ENCODE results near the gene ERC1.

ERC1 gene

GRCh38 chr12:1256285-1256684 lies 265.3 kb downstream of the ERC1 start:
- Histone ChIP-seq H3K36me3 (ENCODE audit: control insufficient read depth, insufficient read depth, low read length) (no peaks in the 10 kb centered on the region), H3K4me1 (ENCODE audit: control insufficient read depth, insufficient read depth, low read length) (no peaks in the 10 kb centered on the region), H3K27me3 (ENCODE audit: control insufficient read depth, insufficient read depth, low read length) (no peaks in the 10 kb centered on the region), H3K9me3 (ENCODE audit: control insufficient read depth, insufficient read depth, low read length) (no peaks in the 10 kb centered on the region), H3K27ac (ENCODE audit: low read length) (no peak overlapping the region), H3K4me3 (ENCODE audit: low read length) (no peak overlapping the region)
- no peak for DNase-seq (ENCODE audit: low read depth, low spot score)
- no CpG with 5 or more reads among the region's 2 CpGs for WGBS (ENCODE audit: insufficient coverage, insufficient read length)

DNA sequence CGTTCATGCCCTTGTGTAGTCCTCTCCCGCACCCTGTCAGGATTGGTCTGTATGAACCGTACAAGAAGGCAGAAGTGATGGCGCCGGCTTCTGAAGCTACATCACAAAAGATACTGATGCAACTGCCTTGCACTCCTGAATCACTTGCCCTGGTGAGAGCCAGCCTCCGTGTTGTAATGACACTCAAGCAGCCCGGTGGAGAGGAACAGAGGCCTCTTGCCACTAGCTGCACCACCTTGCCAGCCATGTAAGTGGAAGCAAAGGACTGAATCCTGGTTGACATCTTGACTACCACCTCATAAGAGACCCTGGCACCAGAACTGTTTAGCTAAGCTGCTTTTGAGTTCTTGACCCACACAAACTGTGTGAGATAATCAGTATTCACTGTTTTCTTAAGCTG lies 266.0 kb downstream of the ERC1 start:
- no peak for DNase-seq (ENCODE audit: low read depth, low spot score)
- Histone ChIP-seq H3K4me1 (ENCODE audit: control insufficient read depth, insufficient read depth, low read length) (no peaks in the 10 kb centered on the region), H3K4me3 (ENCODE audit: low read length) (no peak overlapping the region), H3K9me3 (ENCODE audit: control insufficient read depth, insufficient read depth, low read length) (no peaks in the 10 kb centered on the region), H3K27ac (ENCODE audit: low read length) (no peak overlapping the region), H3K36me3 (ENCODE audit: control insufficient read depth, insufficient read depth, low read length) (no peaks in the 10 kb centered on the region), H3K27me3 (ENCODE audit: control insufficient read depth, insufficient read depth, low read length) (no peaks in the 10 kb centered on the region)
- no CpG with 5 or more reads among the region's 7 CpGs for WGBS (ENCODE audit: insufficient coverage, insufficient read length)

GRCh38 chr12:1262011-1262410 lies 271.0 kb downstream of the ERC1 start:
- Histone ChIP-seq H3K27ac (ENCODE audit: low read length) (no peak overlapping the region), H3K36me3 (ENCODE audit: control insufficient read depth, insufficient read depth, low read length) (no peaks in the 10 kb centered on the region), H3K9me3 (ENCODE audit: control insufficient read depth, insufficient read depth, low read length) (no peaks in the 10 kb centered on the region), H3K4me1 (ENCODE audit: control insufficient read depth, insufficient read depth, low read length) (no peaks in the 10 kb centered on the region), H3K4me3 (ENCODE audit: low read length) (no peak overlapping the region), H3K27me3 (ENCODE audit: control insufficient read depth, insufficient read depth, low read length) (no peaks in the 10 kb centered on the region)
- no peak for DNase-seq (ENCODE audit: low read depth, low spot score)
- WGBS (ENCODE audit: insufficient coverage, insufficient read length) = no CpG with 5 or more reads among the region's 2 CpGs

- Histone ChIP-seq H3K4me3 (ENCODE audit: low read length) (no peak overlapping the region), H3K36me3 (ENCODE audit: control insufficient read depth, insufficient read depth, low read length) (no peaks in the 10 kb centered on the region), H3K4me1 (ENCODE audit: control insufficient read depth, insufficient read depth, low read length) (no peaks in the 10 kb centered on the region), H3K27me3 (ENCODE audit: control insufficient read depth, insufficient read depth, low read length) (no peaks in the 10 kb centered on the region), H3K9me3 (ENCODE audit: control insufficient read depth, insufficient read depth, low read length) (no peaks in the 10 kb centered on the region), H3K27ac (ENCODE audit: low read length) (no peak overlapping the region)
- no CpG with 5 or more reads among the region's 7 CpGs for WGBS (ENCODE audit: insufficient coverage, insufficient read length)
- DNase-seq (ENCODE audit: low read depth, low spot score) = no peak
Measured at GRCh38 chr12:1267243-1267642, 276.2 kb downstream of the ERC1 start.

- no peak overlapping the region for H3K27ac ChIP-seq (ENCODE audit: low read length)
- H3K4me3 ChIP-seq (ENCODE audit: low read length) = no peak overlapping the region
- no CpG with 5 or more reads among the region's 3 CpGs for WGBS (ENCODE audit: insufficient coverage, insufficient read length)
- H3K27me3 ChIP-seq (ENCODE audit: control insufficient read depth, insufficient read depth, low read length) = no peaks in the 10 kb centered on the region
- H3K36me3 ChIP-seq (ENCODE audit: control insufficient read depth, insufficient read depth, low read length) = no peaks in the 10 kb centered on the region
- no peak for DNase-seq (ENCODE audit: low read depth, low spot score)
- H3K9me3 ChIP-seq (ENCODE audit: control insufficient read depth, insufficient read depth, low read length) = no peaks in the 10 kb centered on the region
- H3K4me1 ChIP-seq (ENCODE audit: control insufficient read depth, insufficient read depth, low read length) = no peaks in the 10 kb centered on the region
Measured at GRCh38 chr12:1272142-1272541, 281.1 kb downstream of the ERC1 start.

- no peaks in the 10 kb centered on the region for H3K9me3 ChIP-seq (ENCODE audit: control insufficient read depth, insufficient read depth, low read length)
- H3K36me3 ChIP-seq (ENCODE audit: control insufficient read depth, insufficient read depth, low read length) = no peaks in the 10 kb centered on the region
- no peak overlapping the region for H3K27ac ChIP-seq (ENCODE audit: low read length)
- H3K4me1 ChIP-seq (ENCODE audit: control insufficient read depth, insufficient read depth, low read length) = no peaks in the 10 kb centered on the region
- H3K27me3 ChIP-seq (ENCODE audit: control insufficient read depth, insufficient read depth, low read length) = no peaks in the 10 kb centered on the region
- no CpG with 5 or more reads among the region's 5 CpGs for WGBS (ENCODE audit: insufficient coverage, insufficient read length)
- DNase-seq (ENCODE audit: low read depth, low spot score) = no peak
- no peak overlapping the region for H3K4me3 ChIP-seq (ENCODE audit: low read length)
Measured at GRCh38 chr12:1273051-1273450, 282.0 kb downstream of the ERC1 start.

DNA sequence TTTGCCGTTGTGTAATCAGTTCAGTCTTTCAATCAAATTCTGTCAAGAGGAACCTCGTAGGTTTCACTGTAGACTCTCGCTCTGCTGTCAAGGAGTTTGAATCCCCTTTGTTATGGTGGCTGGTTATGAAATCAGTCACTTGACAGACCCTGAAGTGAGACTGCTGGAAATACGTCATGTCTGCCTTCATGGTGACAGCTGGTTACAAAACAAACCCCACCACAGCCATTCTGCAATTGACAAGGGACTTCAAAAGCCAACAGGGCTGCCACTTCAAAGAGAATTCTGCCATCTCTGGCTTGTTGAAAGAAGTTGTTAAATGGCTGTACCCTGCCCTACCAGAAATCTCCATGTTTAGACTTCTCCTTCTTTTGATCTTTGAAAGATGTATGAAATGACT lies 286.9 kb downstream of the ERC1 start:
- H3K4me1 ChIP-seq (ENCODE audit: control insufficient read depth, insufficient read depth, low read length) = no peaks in the 10 kb centered on the region
- no peaks in the 10 kb centered on the region for H3K36me3 ChIP-seq (ENCODE audit: control insufficient read depth, insufficient read depth, low read length)
- no peak overlapping the region for H3K27ac ChIP-seq (ENCODE audit: low read length)
- no peaks in the 10 kb centered on the region for H3K27me3 ChIP-seq (ENCODE audit: control insufficient read depth, insufficient read depth, low read length)
- no CpG with 5 or more reads among the region's 4 CpGs for WGBS (ENCODE audit: insufficient coverage, insufficient read length)
- H3K9me3 ChIP-seq (ENCODE audit: control insufficient read depth, insufficient read depth, low read length) = no peaks in the 10 kb centered on the region
- no peak overlapping the region for H3K4me3 ChIP-seq (ENCODE audit: low read length)
- no peak for DNase-seq (ENCODE audit: low read depth, low spot score)

- Histone ChIP-seq H3K4me1 (ENCODE audit: control insufficient read depth, insufficient read depth, low read length) (no peaks in the 10 kb centered on the region), H3K27ac (ENCODE audit: low read length) (no peak overlapping the region), H3K9me3 (ENCODE audit: control insufficient read depth, insufficient read depth, low read length) (no peaks in the 10 kb centered on the region), H3K36me3 (ENCODE audit: control insufficient read depth, insufficient read depth, low read length) (no peaks in the 10 kb centered on the region), H3K27me3 (ENCODE audit: control insufficient read depth, insufficient read depth, low read length) (no peaks in the 10 kb centered on the region), H3K4me3 (ENCODE audit: low read length) (no peak overlapping the region)
- WGBS (ENCODE audit: insufficient coverage, insufficient read length) = no CpG with 5 or more reads among the region's 3 CpGs
- DNase-seq (ENCODE audit: low read depth, low spot score) = no peak
Measured at GRCh38 chr12:1279050-1279449, 288.0 kb downstream of the ERC1 start.

DNA sequence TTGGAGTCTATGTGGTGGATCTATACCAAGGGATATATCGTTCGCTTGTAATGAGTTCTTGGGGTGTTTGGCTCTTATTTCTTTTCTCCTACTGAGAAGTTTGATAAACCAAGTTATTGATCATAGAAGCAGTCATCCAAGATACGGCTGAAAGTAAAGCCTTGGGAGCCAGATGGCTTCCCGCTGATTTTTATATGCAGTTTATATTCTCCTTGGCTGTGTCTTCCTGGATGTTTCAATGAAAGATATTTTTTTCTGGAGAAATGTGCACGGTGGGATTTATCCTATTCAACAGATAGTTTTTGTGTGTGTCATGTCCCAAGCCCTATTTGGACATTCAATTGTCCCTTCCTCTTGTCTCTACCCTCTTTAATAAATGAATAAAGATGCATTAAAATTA lies 289.0 kb downstream of the ERC1 start:
- no peaks in the 10 kb centered on the region for H3K36me3 ChIP-seq (ENCODE audit: control insufficient read depth, insufficient read depth, low read length)
- no peaks in the 10 kb centered on the region for H3K9me3 ChIP-seq (ENCODE audit: control insufficient read depth, insufficient read depth, low read length)
- H3K4me1 ChIP-seq (ENCODE audit: control insufficient read depth, insufficient read depth, low read length) = no peaks in the 10 kb centered on the region
- H3K4me3 ChIP-seq (ENCODE audit: low read length) = no peak overlapping the region
- DNase-seq (ENCODE audit: low read depth, low spot score) = no peak
- WGBS (ENCODE audit: insufficient coverage, insufficient read length) = no CpG with 5 or more reads among the region's 5 CpGs
- H3K27me3 ChIP-seq (ENCODE audit: control insufficient read depth, insufficient read depth, low read length) = no peaks in the 10 kb centered on the region
- H3K27ac ChIP-seq (ENCODE audit: low read length) = no peak overlapping the region

GRCh38 chr12:1281683-1282366 lies 290.8 kb downstream of the ERC1 start:
- Histone ChIP-seq H3K27ac (ENCODE audit: low read length) (no peak overlapping the region), H3K4me3 (ENCODE audit: low read length) (no peak overlapping the region), H3K4me1 (ENCODE audit: control insufficient read depth, insufficient read depth, low read length) (no peaks in the 10 kb centered on the region), H3K36me3 (ENCODE audit: control insufficient read depth, insufficient read depth, low read length) (no peaks in the 10 kb centered on the region), H3K9me3 (ENCODE audit: control insufficient read depth, insufficient read depth, low read length) (no peaks in the 10 kb centered on the region), H3K27me3 (ENCODE audit: control insufficient read depth, insufficient read depth, low read length) (no peaks in the 10 kb centered on the region)
- no peak for DNase-seq (ENCODE audit: low read depth, low spot score)
- WGBS (ENCODE audit: insufficient coverage, insufficient read length) = no CpG with 5 or more reads among the region's 7 CpGs

DNA sequence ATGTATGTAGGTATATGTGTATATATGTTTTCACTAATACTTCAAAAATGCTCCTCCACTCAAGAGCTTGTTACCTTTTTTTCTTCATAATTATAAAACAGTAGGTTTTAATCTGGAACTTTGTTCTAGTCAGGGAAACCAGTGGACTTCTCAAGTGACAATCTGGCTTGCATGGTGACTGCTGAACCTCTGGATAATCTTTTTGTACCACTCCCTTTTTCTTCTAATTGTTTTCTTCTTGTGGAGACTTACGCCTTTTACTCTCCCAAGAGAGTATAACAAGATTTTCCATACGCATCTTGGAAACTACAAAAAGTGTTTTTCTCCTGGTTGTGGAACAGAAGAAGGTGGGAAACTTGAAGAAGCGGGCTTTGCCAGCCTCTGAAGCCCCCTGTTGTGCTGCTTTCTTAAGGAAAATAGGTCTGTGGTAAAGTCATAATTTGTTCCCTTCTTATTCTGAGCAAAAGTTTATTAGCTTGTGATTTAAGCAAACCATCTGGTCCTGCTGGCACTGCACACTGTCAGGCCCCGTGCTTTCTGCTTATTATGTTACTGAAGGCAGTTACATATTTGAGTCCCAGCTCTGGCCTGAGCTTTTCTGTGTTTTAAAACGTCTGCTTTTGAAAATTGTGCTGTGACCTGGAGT lies 291.8 kb downstream of the ERC1 start:
- H3K9me3 ChIP-seq (ENCODE audit: control insufficient read depth, insufficient read depth, low read length) = no peaks in the 10 kb centered on the region
- no CpG with 5 or more reads among the region's 5 CpGs for WGBS (ENCODE audit: insufficient coverage, insufficient read length)
- no peak for DNase-seq (ENCODE audit: low read depth, low spot score)
- no peaks in the 10 kb centered on the region for H3K36me3 ChIP-seq (ENCODE audit: control insufficient read depth, insufficient read depth, low read length)
- no peak overlapping the region for H3K4me3 ChIP-seq (ENCODE audit: low read length)
- no peak overlapping the region for H3K27ac ChIP-seq (ENCODE audit: low read length)
- no peaks in the 10 kb centered on the region for H3K27me3 ChIP-seq (ENCODE audit: control insufficient read depth, insufficient read depth, low read length)
- H3K4me1 ChIP-seq (ENCODE audit: control insufficient read depth, insufficient read depth, low read length) = no peaks in the 10 kb centered on the region

All from iPS DF 6.9 (cell line).